ENCODE measurements around the gene DRC7. TPM values are rescaled to one million over a fixed set of nuclear protein-coding genes. Genes with fewer than 3 reads are reported as not detected.

The DRC7 gene
- total and polyA plus RNA-seq, 9 of the 15 experiments (the other 6 are each of a cell fraction or from before 2014, with no cell fraction given) = 0.04 to 0.33 (median 0.12) TPM; not detected in 3

DNA sequence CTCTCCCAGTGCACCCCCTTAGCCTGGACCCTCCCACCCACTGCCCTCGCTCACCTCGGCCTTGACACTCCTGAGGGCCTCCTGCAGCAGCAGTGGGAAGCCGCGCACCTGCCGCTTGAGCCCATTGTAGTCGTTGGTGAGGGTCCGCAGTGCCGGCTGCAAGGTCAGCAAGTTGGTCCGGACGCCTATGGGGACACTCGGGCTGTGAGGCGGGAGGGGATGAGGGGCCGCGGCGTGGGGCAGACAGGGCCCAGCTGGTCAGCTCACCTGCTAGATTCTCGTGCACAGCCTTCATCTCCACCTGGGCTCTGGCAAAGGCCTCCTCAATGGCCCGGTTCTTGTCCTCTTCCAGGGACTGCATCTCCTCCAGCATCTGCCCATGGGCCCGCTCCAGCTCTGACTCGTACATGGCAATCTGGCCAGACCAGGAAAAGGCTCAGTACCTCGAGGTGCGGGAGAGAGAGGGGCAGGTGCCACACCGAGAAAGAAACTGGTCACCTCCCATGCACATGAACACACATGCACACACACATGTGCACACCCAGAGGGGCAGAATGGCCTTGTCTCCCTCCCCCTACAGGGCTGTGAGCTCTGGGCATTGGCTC lies 75.0 kb downstream of the DRC7 start:
- peaks cover 68% of the 10 kb centered on the region for H3K36me3 ChIP-seq (ENCODE audit: control insufficient read depth, insufficient read depth, low read length)
- H3K79me2 ChIP-seq (ENCODE audit: control insufficient read depth, insufficient read depth, low read length) = no peaks in the 10 kb centered on the region
- no peak for DNase-seq (ENCODE audit: extremely low read depth in 1 of 4, low spot score in 3 of 4)
- TF ChIP-seq PURB (CRISPR knock-in tag; IDR thresholded peaks at IDR 0.05; ENCODE audit: low read depth) (no peak), POLR2G (IDR thresholded peaks at IDR 0.05; ENCODE audit: low read depth, low read length) (peak; percentile 44; the same call in 1 of the 2 replicates), FOXK1 (CRISPR knock-in tag; IDR thresholded peaks at IDR 0.05; ENCODE audit: borderline replicate concordance) (no peak)
- H3K9ac ChIP-seq (ENCODE audit: insufficient read depth in 1 of 2, low read depth in 2 of 2, low read length in 2 of 2) = no peak overlapping the region
- H2AFZ ChIP-seq (ENCODE audit: low read depth, low read length) = no peak overlapping the region
- H3K4me3 ChIP-seq = no peak overlapping the region
- intact Hi-C loops (cut with micrococcal nuclease) (no loop called here), in situ Hi-C loops (cut with MboI) (no loop called here)
- no peak for FAIRE-seq
- H3K27ac ChIP-seq (ENCODE audit: extremely low read depth, low read depth, low read length) = no peak overlapping the region
- no peak overlapping the region for H3K4me2 ChIP-seq (ENCODE audit: insufficient read depth, low read length)
- WGBS (ENCODE audit: insufficient coverage, low coverage, missing lambda C conversion rate) = 92% methylated on average over 18 of the region's 22 CpGs
- ATAC-seq = no peak
- BruUV-seq (replicated peaks) = no TSS peak
- no peaks in the 10 kb centered on the region for H3K9me1 ChIP-seq (ENCODE audit: control insufficient read depth, insufficient read depth, low read length)
- no peaks in the 10 kb centered on the region for H4K20me1 ChIP-seq (replicated peaks; ENCODE audit: control insufficient read depth, insufficient read depth, low read length)
- POLR2A ChIA-PET = no interaction called here
- peaks cover 4 to 9% of the 10 kb centered on the region in 2 experiments; a peak in 3 of 5 replicates for H3K4me1 ChIP-seq (replicated peaks in 1 of 2; ENCODE audit: control insufficient read depth in 2 of 2, insufficient read depth in 2 of 2, low read length in 2 of 2)
- no peaks in the 10 kb centered on the region for H3K9me3 ChIP-seq (replicated peaks; ENCODE audit: control insufficient read depth, insufficient read depth, low read depth, low read length)
- CTCF ChIA-PET (ENCODE audit: low intra/inter-chr PET ratio) = no interaction called here
- no peaks in the 10 kb centered on the region for H3K27me3 ChIP-seq (ENCODE audit: control insufficient read depth in 2 of 2, insufficient read depth in 2 of 2, low read length in 2 of 2)

DNA sequence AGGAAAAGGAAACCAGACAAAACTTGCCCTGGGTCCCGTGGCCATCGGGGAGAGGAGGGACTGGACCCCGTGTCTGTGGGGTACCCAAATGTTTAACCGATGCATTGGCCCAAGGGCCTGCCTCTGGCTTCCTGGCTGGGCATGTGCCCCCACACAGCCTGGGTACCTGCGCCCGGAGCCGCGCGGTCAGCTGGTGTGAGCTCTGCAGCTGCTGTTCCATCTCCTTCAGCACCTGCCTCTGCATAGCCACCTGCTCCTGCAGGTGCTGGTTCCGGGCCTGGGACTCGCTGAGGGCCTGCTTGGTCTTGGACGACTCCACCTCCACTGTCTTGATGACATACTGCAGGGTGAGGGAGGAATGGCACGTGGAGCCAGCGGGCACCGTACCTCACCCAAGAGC lies 75.8 kb downstream of the DRC7 start:
- Histone ChIP-seq H3K9ac (ENCODE audit: insufficient read depth in 1 of 2, low read depth in 2 of 2, low read length in 2 of 2) (peak overlapping the region in 1 of 2 experiments; percentile 38; a peak in 1 of 4 replicates), H3K27ac (ENCODE audit: extremely low read depth, low read depth, low read length) (no peak overlapping the region), H3K36me3 (ENCODE audit: control insufficient read depth, insufficient read depth, low read length) (peaks cover 71% of the 10 kb centered on the region), H3K4me1 (replicated peaks in 1 of 2; ENCODE audit: control insufficient read depth in 2 of 2, insufficient read depth in 2 of 2, low read length in 2 of 2) (peaks cover under 1 to 9% of the 10 kb centered on the region in 2 experiments; a peak in 3 of 5 replicates), H3K9me3 (replicated peaks; ENCODE audit: control insufficient read depth, insufficient read depth, low read depth, low read length) (no peaks in the 10 kb centered on the region), H3K27me3 (ENCODE audit: control insufficient read depth in 2 of 2, insufficient read depth in 2 of 2, low read length in 2 of 2) (no peaks in the 10 kb centered on the region), H4K20me1 (replicated peaks; ENCODE audit: control insufficient read depth, insufficient read depth, low read length) (no peaks in the 10 kb centered on the region), H2AFZ (ENCODE audit: low read depth, low read length) (no peak overlapping the region), H3K4me2 (ENCODE audit: insufficient read depth, low read length) (no peak overlapping the region), H3K9me1 (ENCODE audit: control insufficient read depth, insufficient read depth, low read length) (no peaks in the 10 kb centered on the region), H3K79me2 (ENCODE audit: control insufficient read depth, insufficient read depth, low read length) (no peaks in the 10 kb centered on the region), H3K4me3 (no peak overlapping the region)
- DNase-seq (ENCODE audit: extremely low read depth in 1 of 4, low spot score in 3 of 4) = no peak
- no TSS peak for BruUV-seq (replicated peaks)
- WGBS (ENCODE audit: insufficient coverage, low coverage, missing lambda C conversion rate) = 93% methylated on average over 10 of the region's 15 CpGs
- in situ Hi-C loops (cut with MboI) (no loop called here), intact Hi-C loops (cut with micrococcal nuclease) (no loop called here)
- ChIA-PET CTCF (ENCODE audit: low intra/inter-chr PET ratio) (no interaction called here), POLR2A (interaction anchor here (0.6 kb wide), 1 partner anchor 64 kb away, joined by 3 read pairs; no protein-coding TSS in a partner anchor)
- ATAC-seq = no peak
- FAIRE-seq = no peak
- TF ChIP-seq SMARCC2 (IDR thresholded peaks at IDR 0.05; ENCODE audit: low read depth) (no peak), ZNF253 (CRISPR knock-in tag; conservative IDR thresholded peaks at IDR 0.05) (no peak), FOXP1 (CRISPR knock-in tag; IDR thresholded peaks at IDR 0.05) (no peak), ZFP1 (CRISPR knock-in tag; IDR thresholded peaks at IDR 0.05) (no peak), L3MBTL2 (IDR thresholded peaks at IDR 0.05) (no peak), ZNF316 (IDR thresholded peaks at IDR 0.05) (no peak), ZNF263 (CRISPR knock-in tag; IDR thresholded peaks at IDR 0.05; ENCODE audit: borderline replicate concordance) (no peak), NCOR1 (IDR thresholded peaks at IDR 0.05) (no peak), ZNF717 (CRISPR knock-in tag; IDR thresholded peaks at IDR 0.05) (no peak), MTF1 (CRISPR knock-in tag; IDR thresholded peaks at IDR 0.05; ENCODE audit: borderline replicate concordance) (no peak), ZNF668 (CRISPR knock-in tag; IDR thresholded peaks at IDR 0.05) (no peak)
- TF ChIP-seq, protein P1, sequence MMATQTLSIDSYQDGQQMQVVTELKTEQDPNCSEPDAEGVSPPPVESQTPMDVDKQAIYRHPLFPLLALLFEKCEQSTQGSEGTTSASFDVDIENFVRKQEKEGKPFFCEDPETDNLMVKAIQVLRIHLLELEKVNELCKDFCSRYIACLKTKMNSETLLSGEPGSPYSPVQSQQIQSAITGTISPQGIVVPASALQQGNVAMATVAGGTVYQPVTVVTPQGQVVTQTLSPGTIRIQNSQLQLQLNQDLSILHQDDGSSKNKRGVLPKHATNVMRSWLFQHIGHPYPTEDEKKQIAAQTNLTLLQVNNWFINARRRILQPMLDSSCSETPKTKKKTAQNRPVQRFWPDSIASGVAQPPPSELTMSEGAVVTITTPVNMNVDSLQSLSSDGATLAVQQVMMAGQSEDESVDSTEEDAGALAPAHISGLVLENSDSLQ (IDR thresholded peaks at IDR 0.05) = no peak
- TF ChIP-seq, protein P2, sequence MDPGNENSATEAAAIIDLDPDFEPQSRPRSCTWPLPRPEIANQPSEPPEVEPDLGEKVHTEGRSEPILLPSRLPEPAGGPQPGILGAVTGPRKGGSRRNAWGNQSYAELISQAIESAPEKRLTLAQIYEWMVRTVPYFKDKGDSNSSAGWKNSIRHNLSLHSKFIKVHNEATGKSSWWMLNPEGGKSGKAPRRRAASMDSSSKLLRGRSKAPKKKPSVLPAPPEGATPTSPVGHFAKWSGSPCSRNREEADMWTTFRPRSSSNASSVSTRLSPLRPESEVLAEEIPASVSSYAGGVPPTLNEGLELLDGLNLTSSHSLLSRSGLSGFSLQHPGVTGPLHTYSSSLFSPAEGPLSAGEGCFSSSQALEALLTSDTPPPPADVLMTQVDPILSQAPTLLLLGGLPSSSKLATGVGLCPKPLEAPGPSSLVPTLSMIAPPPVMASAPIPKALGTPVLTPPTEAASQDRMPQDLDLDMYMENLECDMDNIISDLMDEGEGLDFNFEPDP (CRISPR knock-in tag; IDR thresholded peaks at IDR 0.05) = no peak
